ENCODE measurements around the gene DLX1.
"Not testable (repeated sequence)": the region's sequence is repeated elsewhere in the genome, so short reads cannot be mapped to it uniquely, and the experiment has no call there.

The DLX1 gene

GRCh38 chr2:172114176-172114575 is 28.9 kb downstream of the DLX1 start:
- not testable (repeated sequence) for DNase-seq (ENCODE audit: low spot score)

- DNase-seq (ENCODE audit: low spot score): no peak
These were observed 29.3 kb downstream of the DLX1 start for GRCh38 chr2:172114579-172114978.

DNA sequence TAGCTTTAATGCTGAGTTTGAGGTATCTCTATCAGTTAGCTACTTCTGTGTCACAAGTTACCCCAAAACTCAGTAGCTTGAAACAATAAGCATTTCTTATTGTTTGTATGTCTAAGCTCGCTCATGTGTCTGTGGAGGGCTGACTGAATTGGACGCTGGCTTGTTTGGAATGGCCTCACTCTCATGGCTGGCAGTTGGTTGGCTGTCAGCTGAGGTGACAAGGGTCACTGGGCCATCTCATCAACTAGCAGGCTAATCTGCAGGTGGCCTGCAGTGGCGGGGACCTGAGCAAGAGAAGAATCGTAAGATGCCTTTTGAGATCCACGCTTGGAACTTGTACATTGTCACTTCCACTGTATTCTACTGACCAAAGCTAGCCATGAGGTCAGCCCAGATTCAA is 30.8 kb downstream of the DLX1 start:
- no peak for DNase-seq (ENCODE audit: low spot score)

GRCh38 chr2:172119089-172119488 is 33.8 kb downstream of the DLX1 start:
- DNase-seq (ENCODE audit: low spot score): no peak

DNA sequence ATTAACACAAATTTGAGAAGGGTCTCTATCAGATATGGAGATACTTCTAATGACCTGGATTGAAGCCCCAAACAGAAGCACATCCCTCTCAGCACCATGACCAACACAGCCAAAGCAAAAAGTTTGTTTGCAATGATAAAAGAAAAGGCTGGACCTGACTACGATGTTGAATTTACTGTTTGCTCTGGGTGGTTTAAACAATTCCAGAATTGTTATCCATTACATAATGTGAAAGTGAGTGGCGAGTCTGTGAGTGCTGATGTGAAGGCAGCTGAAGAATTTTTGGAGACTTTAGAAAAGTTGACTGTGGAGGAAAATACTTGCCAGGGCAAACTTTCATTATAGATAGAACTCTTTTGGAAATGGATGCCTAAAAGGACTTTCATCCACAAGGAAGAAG is 34.8 kb downstream of the DLX1 start:
- DNase-seq (ENCODE audit: low spot score): no peak

- no peak for DNase-seq (ENCODE audit: low spot score)
These were observed 43.2 kb downstream of the DLX1 start for GRCh38 chr2:172128484-172128883.

DNA sequence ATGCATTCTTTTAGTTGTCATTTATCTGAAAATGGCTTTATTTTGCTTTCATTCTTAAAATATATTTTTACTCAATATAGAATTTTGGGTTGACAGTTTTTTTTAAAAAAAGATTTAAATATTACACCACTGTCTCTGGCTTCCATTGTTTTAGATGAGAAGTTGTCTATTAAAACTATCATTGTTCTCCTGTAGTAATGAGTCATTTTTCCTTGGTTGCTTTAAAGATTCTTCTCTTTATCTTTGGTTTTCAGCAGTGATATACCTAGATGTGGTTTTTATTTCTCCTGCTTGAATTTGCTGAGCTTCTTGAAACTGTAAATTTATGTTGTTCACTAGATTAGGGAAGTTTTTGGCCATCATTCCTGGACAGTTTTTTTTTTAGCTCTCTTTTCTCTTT is 44.1 kb downstream of the DLX1 start:
- no peak for DNase-seq (ENCODE audit: low spot score)

- DNase-seq (ENCODE audit: low spot score): no peak
These were observed 46.6 kb downstream of the DLX1 start for GRCh38 chr2:172131713-172132555.

GRCh38 chr2:172134270-172134669 is 49.0 kb downstream of the DLX1 start:
- DNase-seq (ENCODE audit: low spot score): no peak

DNA sequence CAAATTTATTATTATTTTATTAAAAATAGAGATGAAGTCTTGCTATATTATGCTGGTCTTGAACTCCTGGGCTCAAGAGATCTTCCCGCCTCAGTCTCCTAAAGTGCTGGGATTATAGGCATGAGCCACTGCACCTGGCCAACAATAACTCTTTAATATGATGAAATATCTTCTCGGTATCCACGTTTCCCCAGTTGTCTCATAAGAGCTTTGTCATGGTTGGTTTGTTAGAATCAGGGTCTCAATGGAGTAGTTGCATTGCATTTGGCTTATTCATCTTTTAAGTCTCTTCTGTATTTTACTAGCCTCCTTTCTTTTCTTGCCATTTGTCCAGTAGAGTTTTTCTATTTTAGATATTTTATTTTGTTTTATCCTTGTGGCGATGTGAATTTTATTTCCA is 50.1 kb downstream of the DLX1 start:
- DNase-seq (ENCODE audit: low spot score): no peak

DNA sequence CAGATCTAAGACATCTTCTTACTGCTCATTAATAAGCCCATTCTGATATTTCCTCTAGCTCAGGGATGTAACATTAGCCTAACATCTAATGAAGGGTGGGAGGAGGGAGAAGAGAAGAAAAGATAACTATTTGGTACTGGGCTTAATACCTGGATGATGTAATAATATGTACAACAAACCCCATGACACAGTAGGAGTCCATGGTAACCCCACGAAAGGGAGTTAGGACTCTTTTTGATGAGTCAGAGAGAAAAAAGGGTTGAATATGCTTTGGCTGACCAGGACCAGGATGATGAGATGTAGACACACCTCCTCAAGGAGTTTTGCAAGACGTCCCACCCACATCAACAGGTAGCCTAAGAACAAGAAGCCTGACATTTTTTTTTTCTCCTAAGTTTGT is 51.8 kb downstream of the DLX1 start:
- DNase-seq (ENCODE audit: low spot score): no peak

DNA sequence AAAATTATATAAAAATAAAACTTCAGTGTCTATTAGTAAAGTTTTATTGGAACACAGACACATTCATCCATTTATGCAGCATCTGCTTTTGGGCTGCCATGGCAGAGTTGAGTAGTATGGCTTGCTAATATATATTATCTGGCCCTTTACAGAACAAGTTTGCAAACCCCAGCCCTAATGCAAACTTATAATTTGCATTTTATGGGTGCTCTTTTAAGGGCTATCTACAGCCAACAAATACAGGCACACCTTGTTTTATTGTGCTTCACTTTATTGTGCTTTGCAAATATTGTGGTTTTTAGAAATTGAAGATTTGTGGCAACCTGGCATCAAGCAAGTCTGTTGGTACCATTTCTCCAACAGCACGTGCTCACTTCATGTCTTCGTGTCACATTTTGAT is 52.6 kb downstream of the DLX1 start:
- DNase-seq (ENCODE audit: low spot score): no peak

- DNase-seq (ENCODE audit: low spot score): not testable (repeated sequence)
These were observed 53.4 kb downstream of the DLX1 start for GRCh38 chr2:172138727-172139126.

All from SK-N-DZ (cell line).